HCT116 (cell line): Measurements from ENCODE around the gene CHMP4B.

ENCODE experiments used
- CBX3 ChIP-seq: IDR thresholded peaks from 2 replicates; pipeline ENCODE4 v1.6.1; 2012; ENCODE audit warnings: low read depth
- CEBPB ChIP-seq: IDR thresholded peaks from 2 replicates; pipeline ENCODE4 v1.6.1; 2012; ENCODE audit warnings: low read depth
- EGR1 ChIP-seq: IDR thresholded peaks from 2 replicates; pipeline ENCODE4 v1.6.1; 2012; ENCODE audit warnings: low read depth
- EZH2 ChIP-seq: fragments of 200-600 bp; sonication (generic); IDR thresholded peaks from 2 replicates; pipeline ENCODE4 v1.6.1; 2017; ENCODE audit warnings: antibody characterized with exemption, mixed run types
- EZH2phosphoT487 ChIP-seq: fragments of 200-600 bp; IDR thresholded peaks from 2 replicates; pipeline ENCODE4 v1.6.1; 2018; ENCODE audit warnings: antibody characterized with exemption, borderline replicate concordance
- POLR2A ChIP-seq: IDR thresholded peaks from 2 replicates; pipeline ENCODE4 v1.7.0; 2011; ENCODE audit warnings: borderline replicate concordance; ENCODE audit not compliant: insufficient read depth, insufficient read length; ENCODE audit errors: extremely low read depth
- POLR2AphosphoS5 ChIP-seq: IDR thresholded peaks from 2 replicates; pipeline ENCODE4 v1.6.1; 2011; ENCODE audit warnings: mild to moderate bottlenecking, low read depth, low read length, moderate library complexity
- RAD21 ChIP-seq: IDR thresholded peaks from 2 replicates; pipeline ENCODE4 v1.6.1; 2012; ENCODE audit warnings: low read depth, mild to moderate bottlenecking
- YY1 ChIP-seq: IDR thresholded peaks from 2 replicates; pipeline ENCODE4 v1.6.1; 2011; ENCODE audit warnings: low read length, low read depth, moderate library complexity, mild to moderate bottlenecking; ENCODE audit not compliant: insufficient replicate concordance; ENCODE audit errors: extremely low read depth
- TF ChIP-seq, protein P1 (sequence below), 3 experiments: fragments of 200-600 bp in 1 of 3; sonication (generic) in 1 of 3; IDR thresholded peaks in 2 of 3; conservative IDR thresholded peaks in 1 of 3; 2 replicates each; pipeline ENCODE4 v1.5.1; 2012 to 2017; ENCODE audit warnings: low read depth in 2 of 3, low read length in 2 of 3, antibody characterized with exemption in 1 of 3, borderline replicate concordance in 1 of 3, control low read depth in 1 of 3, mild to moderate bottlenecking in 1 of 3, mixed read lengths in 1 of 3, mixed run types in 1 of 3, moderate library complexity in 1 of 3; ENCODE audit not compliant: insufficient read depth in 1 of 3
- TF ChIP-seq, protein P2 (sequence below): IDR thresholded peaks from 2 replicates; pipeline ENCODE4 v1.6.1; 2012
- TF ChIP-seq, protein P3 (sequence below): IDR thresholded peaks from 2 replicates; pipeline ENCODE4 v1.6.1; 2012
- TF ChIP-seq, protein P4 (sequence below): IDR thresholded peaks from 2 replicates; pipeline ENCODE4 v1.6.1; 2012; ENCODE audit warnings: low read depth

- no peak for TF ChIP-seq YY1
- no peak for TF ChIP-seq CEBPB
- TF ChIP-seq, protein P1, sequence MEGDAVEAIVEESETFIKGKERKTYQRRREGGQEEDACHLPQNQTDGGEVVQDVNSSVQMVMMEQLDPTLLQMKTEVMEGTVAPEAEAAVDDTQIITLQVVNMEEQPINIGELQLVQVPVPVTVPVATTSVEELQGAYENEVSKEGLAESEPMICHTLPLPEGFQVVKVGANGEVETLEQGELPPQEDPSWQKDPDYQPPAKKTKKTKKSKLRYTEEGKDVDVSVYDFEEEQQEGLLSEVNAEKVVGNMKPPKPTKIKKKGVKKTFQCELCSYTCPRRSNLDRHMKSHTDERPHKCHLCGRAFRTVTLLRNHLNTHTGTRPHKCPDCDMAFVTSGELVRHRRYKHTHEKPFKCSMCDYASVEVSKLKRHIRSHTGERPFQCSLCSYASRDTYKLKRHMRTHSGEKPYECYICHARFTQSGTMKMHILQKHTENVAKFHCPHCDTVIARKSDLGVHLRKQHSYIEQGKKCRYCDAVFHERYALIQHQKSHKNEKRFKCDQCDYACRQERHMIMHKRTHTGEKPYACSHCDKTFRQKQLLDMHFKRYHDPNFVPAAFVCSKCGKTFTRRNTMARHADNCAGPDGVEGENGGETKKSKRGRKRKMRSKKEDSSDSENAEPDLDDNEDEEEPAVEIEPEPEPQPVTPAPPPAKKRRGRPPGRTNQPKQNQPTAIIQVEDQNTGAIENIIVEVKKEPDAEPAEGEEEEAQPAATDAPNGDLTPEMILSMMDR (IDR thresholded peaks at IDR 0.05 in 2 of 3, conservative IDR thresholded peaks at IDR 0.05 in 1 of 3; ENCODE audit: borderline replicate concordance in 1 of 3, insufficient read depth in 1 of 3, low read depth in 2 of 3, low read length in 2 of 3) = no peak
- no peak for TF ChIP-seq POLR2AphosphoS5
- TF ChIP-seq, protein P2, sequence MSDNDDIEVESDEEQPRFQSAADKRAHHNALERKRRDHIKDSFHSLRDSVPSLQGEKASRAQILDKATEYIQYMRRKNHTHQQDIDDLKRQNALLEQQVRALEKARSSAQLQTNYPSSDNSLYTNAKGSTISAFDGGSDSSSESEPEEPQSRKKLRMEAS = no peak
- TF ChIP-seq POLR2A = no peak
- TF ChIP-seq, protein P3, sequence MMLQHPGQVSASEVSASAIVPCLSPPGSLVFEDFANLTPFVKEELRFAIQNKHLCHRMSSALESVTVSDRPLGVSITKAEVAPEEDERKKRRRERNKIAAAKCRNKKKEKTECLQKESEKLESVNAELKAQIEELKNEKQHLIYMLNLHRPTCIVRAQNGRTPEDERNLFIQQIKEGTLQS = no peak
- TF ChIP-seq EZH2phosphoT487 = no peak
- no peak for TF ChIP-seq CBX3
- TF ChIP-seq RAD21 = no peak
- no peak for TF ChIP-seq EZH2
- TF ChIP-seq EGR1 = no peak
- TF ChIP-seq, protein P4, sequence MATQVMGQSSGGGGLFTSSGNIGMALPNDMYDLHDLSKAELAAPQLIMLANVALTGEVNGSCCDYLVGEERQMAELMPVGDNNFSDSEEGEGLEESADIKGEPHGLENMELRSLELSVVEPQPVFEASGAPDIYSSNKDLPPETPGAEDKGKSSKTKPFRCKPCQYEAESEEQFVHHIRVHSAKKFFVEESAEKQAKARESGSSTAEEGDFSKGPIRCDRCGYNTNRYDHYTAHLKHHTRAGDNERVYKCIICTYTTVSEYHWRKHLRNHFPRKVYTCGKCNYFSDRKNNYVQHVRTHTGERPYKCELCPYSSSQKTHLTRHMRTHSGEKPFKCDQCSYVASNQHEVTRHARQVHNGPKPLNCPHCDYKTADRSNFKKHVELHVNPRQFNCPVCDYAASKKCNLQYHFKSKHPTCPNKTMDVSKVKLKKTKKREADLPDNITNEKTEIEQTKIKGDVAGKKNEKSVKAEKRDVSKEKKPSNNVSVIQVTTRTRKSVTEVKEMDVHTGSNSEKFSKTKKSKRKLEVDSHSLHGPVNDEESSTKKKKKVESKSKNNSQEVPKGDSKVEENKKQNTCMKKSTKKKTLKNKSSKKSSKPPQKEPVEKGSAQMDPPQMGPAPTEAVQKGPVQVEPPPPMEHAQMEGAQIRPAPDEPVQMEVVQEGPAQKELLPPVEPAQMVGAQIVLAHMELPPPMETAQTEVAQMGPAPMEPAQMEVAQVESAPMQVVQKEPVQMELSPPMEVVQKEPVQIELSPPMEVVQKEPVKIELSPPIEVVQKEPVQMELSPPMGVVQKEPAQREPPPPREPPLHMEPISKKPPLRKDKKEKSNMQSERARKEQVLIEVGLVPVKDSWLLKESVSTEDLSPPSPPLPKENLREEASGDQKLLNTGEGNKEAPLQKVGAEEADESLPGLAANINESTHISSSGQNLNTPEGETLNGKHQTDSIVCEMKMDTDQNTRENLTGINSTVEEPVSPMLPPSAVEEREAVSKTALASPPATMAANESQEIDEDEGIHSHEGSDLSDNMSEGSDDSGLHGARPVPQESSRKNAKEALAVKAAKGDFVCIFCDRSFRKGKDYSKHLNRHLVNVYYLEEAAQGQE = no peak
Measured at GRCh38 chr20:33812908-33813462, 1.8 kb downstream of the CHMP4B start.
